HepG2 (cell line): ENCODE results near the gene GNG13. TPM values are rescaled to one million over a fixed set of nuclear protein-coding genes. Genes with fewer than 3 reads are reported as not detected.

Experiments
- ARNTL ChIP-seq: sonication (generic); formaldehyde crosslinking; IDR thresholded peaks from 2 replicates; pipeline ENCODE4 v1.4.0; 2020; ENCODE audit warnings: mild to moderate bottlenecking, missing genetic modification reagents
- KLF12 ChIP-seq: sonication (generic); formaldehyde crosslinking; IDR thresholded peaks from 2 replicates; pipeline ENCODE4 v1.4.0; 2020; ENCODE audit warnings: missing genetic modification reagents, borderline replicate concordance
- MATR3 ChIP-seq: sonication (generic); formaldehyde crosslinking; IDR thresholded peaks from 2 replicates; pipeline ENCODE4 v1.4.0; 2020; ENCODE audit warnings: missing genetic modification reagents
- NFE2L2 ChIP-seq: fragments of 150-350 bp; IDR thresholded peaks from 2 replicates; pipeline ENCODE4 v1.6.1; 2014; ENCODE audit warnings: low read length
- NR2C2 ChIP-seq: sonication (generic); formaldehyde crosslinking; IDR thresholded peaks from 2 replicates; pipeline ENCODE4 v1.4.0; 2020; ENCODE audit warnings: missing genetic modification reagents, mild to moderate bottlenecking, moderate library complexity, borderline replicate concordance
- PTBP1 ChIP-seq: fragments of 200-400 bp; formaldehyde crosslinking; IDR thresholded peaks from 2 replicates; pipeline ENCODE4 v1.6.1; 2018; ENCODE audit warnings: low read length, low read depth; ENCODE audit not compliant: poor library complexity, severe bottlenecking
- TEAD3 ChIP-seq: optimal IDR thresholded peaks from 2 replicates; pipeline ENCODE3; 2016; ENCODE audit warnings: borderline replicate concordance
- ZBTB21 ChIP-seq: sonication (generic); formaldehyde crosslinking; IDR thresholded peaks from 2 replicates; pipeline ENCODE4 v1.4.0; 2020; ENCODE audit warnings: missing genetic modification reagents
- ZFP62 ChIP-seq: sonication (generic); formaldehyde crosslinking; IDR thresholded peaks from 2 replicates; pipeline ENCODE4 v1.4.0; 2020; ENCODE audit warnings: missing genetic modification reagents
- ZNF230 ChIP-seq: sonication (generic); formaldehyde crosslinking; IDR thresholded peaks from 2 replicates; pipeline ENCODE4 v1.4.0; 2020; ENCODE audit warnings: mild to moderate bottlenecking, missing genetic modification reagents
- ZNF24 ChIP-seq: fragments of 450-650 bp; IDR thresholded peaks from 2 replicates; pipeline ENCODE4 v1.6.1; 2017; ENCODE audit warnings: antibody characterized with exemption, mild to moderate bottlenecking
- ZNF749 ChIP-seq: sonication (generic); formaldehyde crosslinking; IDR thresholded peaks from 2 replicates; pipeline ENCODE4 v1.8.0; 2022; ENCODE audit warnings: mild to moderate bottlenecking, missing genetic modification reagents, moderate library complexity, borderline replicate concordance
- ZNF788 ChIP-seq: sonication (generic); formaldehyde crosslinking; IDR thresholded peaks from 2 replicates; pipeline ENCODE4 v1.5.0; 2020; ENCODE audit warnings: mild to moderate bottlenecking, missing genetic modification reagents, borderline replicate concordance
- ZNF839 ChIP-seq: sonication (generic); formaldehyde crosslinking; IDR thresholded peaks from 2 replicates; pipeline ENCODE4 v1.4.0; 2020; ENCODE audit warnings: missing genetic modification reagents, mild to moderate bottlenecking, borderline replicate concordance
- ZSCAN9 ChIP-seq: IDR thresholded peaks from 2 replicates; pipeline ENCODE4 v1.6.1; 2016; ENCODE audit warnings: borderline replicate concordance
- polyA plus RNA-seq, 8 experiments: library from polyadenylated mRNA; depleted of rRNA in 3 of 8; stranded (reverse) in 7 of 8; unstranded in 1 of 8; fragments of >200 nt; fragmentation: Illumina TruSeq in 4 of 8; extraction: Trizol in 4 of 8; gene quantifications; 2 replicates each; pipeline versions ENCODE4 v1.2.1 to v1.2.3, GENCODE V29; 2011 to 2016; ENCODE audit warnings: low read depth in 4 of 8, missing spikeins in 1 of 8, mixed read lengths in 1 of 8; ENCODE audit not compliant: insufficient read depth in 1 of 8
- total RNA-seq, 5 experiments: library from RNA; depleted of rRNA; stranded (reverse); fragments of >200 nt; fragmentation: Illumina TruSeq; extraction: Trizol; gene quantifications; 2 replicates each; pipeline ENCODE4 v1.2.3, GENCODE V29; 2016; ENCODE audit warnings: low read depth in 1 of 5
- TF ChIP-seq, protein P1 (sequence below): sonication (generic); formaldehyde crosslinking; IDR thresholded peaks from 2 replicates; pipeline ENCODE4 v1.5.1; 2020; ENCODE audit warnings: missing genetic modification reagents, mild to moderate bottlenecking, borderline replicate concordance
- TF ChIP-seq, protein P2 (sequence below): sonication (generic); formaldehyde crosslinking; IDR thresholded peaks from 2 replicates; pipeline ENCODE4 v1.4.0; 2020; ENCODE audit warnings: mild to moderate bottlenecking, missing genetic modification reagents
- TF ChIP-seq, protein P3 (sequence below): sonication (generic); formaldehyde crosslinking; conservative IDR thresholded peaks from 2 replicates; pipeline ENCODE4 v1.4.0; 2020; ENCODE audit warnings: missing genetic modification reagents
- TF ChIP-seq, protein P4 (sequence below): sonication (generic); formaldehyde crosslinking; IDR thresholded peaks from 2 replicates; pipeline ENCODE4 v1.5.0; 2020; ENCODE audit warnings: mild to moderate bottlenecking, missing genetic modification reagents
- TF ChIP-seq, protein P5 (sequence below): sonication (generic); formaldehyde crosslinking; IDR thresholded peaks from 2 replicates; pipeline ENCODE4 v1.8.0; 2023; ENCODE audit warnings: mild to moderate bottlenecking, missing genetic modification reagents

Gene GNG13
- total and polyA plus RNA-seq, 2 of the 13 experiments (the other 11 are each of a cell fraction or from before 2014, with no cell fraction given) = not detected

DNA sequence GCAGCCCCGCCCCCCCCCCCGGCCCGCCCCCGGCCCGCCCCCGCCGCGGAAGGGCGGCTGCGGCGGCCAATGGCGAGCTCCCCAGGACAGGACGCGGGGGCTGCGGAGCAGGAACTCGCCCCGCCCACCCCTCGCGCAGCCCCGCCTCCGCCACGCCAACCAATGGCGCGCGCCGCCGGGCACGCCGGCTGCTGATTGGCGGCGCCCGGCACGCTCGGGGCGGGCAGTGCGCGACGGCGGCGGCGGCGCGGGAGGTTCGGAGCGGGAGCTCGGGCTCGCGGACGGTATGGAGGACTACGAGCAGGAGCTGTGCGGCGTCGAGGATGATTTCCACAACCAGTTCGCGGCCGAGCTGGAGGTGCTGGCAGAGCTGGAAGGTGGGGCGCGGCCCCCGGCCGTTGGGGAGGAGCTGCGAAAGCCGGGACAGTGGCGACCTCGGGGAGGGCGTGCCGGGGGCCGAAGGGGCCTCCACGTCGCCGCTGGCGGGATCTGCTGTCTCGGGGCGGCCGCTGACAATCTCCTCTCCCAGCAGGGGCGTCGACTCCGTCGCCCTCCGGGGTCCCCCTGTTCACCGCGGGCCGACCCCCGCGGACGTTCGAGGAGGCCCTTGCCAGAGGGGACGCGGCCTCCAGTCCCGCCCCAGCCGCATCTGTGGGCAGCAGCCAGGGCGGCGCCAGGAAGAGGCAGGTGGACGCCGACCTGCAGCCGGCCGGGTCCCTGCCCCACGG is 12.0 kb downstream of the GNG13 start, which contains the start of gene CHTF18 (continued):
- no peak for TF ChIP-seq ZSCAN9 (CRISPR knock-in tag)
- TF ChIP-seq KLF12 (CRISPR knock-in tag) = no peak
- TF ChIP-seq, protein P1, sequence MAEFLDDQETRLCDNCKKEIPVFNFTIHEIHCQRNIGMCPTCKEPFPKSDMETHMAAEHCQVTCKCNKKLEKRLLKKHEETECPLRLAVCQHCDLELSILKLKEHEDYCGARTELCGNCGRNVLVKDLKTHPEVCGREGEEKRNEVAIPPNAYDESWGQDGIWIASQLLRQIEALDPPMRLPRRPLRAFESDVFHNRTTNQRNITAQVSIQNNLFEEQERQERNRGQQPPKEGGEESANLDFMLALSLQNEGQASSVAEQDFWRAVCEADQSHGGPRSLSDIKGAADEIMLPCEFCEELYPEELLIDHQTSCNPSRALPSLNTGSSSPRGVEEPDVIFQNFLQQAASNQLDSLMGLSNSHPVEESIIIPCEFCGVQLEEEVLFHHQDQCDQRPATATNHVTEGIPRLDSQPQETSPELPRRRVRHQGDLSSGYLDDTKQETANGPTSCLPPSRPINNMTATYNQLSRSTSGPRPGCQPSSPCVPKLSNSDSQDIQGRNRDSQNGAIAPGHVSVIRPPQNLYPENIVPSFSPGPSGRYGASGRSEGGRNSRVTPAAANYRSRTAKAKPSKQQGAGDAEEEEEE (CRISPR knock-in tag) = no peak
- no peak for TF ChIP-seq ZBTB21 (CRISPR knock-in tag)
- TF ChIP-seq MATR3 (CRISPR knock-in tag) = no peak
- no peak for TF ChIP-seq ZNF839 (CRISPR knock-in tag)
- TF ChIP-seq PTBP1 = no peak
- TF ChIP-seq, protein P2, sequence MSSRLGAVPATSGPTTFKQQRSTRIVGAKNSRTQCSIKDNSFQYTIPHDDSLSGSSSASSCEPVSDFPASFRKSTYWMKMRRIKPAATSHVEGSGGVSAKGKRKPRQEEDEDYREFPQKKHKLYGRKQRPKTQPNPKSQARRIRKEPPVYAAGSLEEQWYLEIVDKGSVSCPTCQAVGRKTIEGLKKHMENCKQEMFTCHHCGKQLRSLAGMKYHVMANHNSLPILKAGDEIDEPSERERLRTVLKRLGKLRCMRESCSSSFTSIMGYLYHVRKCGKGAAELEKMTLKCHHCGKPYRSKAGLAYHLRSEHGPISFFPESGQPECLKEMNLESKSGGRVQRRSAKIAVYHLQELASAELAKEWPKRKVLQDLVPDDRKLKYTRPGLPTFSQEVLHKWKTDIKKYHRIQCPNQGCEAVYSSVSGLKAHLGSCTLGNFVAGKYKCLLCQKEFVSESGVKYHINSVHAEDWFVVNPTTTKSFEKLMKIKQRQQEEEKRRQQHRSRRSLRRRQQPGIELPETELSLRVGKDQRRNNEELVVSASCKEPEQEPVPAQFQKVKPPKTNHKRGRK (CRISPR knock-in tag) = no peak
- TF ChIP-seq, protein P3, sequence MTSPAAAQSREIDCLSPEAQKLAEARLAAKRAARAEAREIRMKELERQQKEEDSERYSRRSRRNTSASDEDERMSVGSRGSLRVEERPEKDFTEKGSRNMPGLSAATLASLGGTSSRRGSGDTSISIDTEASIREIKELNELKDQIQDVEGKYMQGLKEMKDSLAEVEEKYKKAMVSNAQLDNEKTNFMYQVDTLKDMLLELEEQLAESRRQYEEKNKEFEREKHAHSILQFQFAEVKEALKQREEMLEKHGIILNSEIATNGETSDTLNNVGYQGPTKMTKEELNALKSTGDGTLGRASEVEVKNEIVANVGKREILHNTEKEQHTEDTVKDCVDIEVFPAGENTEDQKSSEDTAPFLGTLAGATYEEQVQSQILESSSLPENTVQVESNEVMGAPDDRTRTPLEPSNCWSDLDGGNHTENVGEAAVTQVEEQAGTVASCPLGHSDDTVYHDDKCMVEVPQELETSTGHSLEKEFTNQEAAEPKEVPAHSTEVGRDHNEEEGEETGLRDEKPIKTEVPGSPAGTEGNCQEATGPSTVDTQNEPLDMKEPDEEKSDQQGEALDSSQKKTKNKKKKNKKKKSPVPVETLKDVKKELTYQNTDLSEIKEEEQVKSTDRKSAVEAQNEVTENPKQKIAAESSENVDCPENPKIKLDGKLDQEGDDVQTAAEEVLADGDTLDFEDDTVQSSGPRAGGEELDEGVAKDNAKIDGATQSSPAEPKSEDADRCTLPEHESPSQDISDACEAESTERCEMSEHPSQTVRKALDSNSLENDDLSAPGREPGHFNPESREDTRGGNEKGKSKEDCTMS (CRISPR knock-in tag) = no peak
- TF ChIP-seq ZFP62 (CRISPR knock-in tag) = no peak
- TF ChIP-seq, protein P4, sequence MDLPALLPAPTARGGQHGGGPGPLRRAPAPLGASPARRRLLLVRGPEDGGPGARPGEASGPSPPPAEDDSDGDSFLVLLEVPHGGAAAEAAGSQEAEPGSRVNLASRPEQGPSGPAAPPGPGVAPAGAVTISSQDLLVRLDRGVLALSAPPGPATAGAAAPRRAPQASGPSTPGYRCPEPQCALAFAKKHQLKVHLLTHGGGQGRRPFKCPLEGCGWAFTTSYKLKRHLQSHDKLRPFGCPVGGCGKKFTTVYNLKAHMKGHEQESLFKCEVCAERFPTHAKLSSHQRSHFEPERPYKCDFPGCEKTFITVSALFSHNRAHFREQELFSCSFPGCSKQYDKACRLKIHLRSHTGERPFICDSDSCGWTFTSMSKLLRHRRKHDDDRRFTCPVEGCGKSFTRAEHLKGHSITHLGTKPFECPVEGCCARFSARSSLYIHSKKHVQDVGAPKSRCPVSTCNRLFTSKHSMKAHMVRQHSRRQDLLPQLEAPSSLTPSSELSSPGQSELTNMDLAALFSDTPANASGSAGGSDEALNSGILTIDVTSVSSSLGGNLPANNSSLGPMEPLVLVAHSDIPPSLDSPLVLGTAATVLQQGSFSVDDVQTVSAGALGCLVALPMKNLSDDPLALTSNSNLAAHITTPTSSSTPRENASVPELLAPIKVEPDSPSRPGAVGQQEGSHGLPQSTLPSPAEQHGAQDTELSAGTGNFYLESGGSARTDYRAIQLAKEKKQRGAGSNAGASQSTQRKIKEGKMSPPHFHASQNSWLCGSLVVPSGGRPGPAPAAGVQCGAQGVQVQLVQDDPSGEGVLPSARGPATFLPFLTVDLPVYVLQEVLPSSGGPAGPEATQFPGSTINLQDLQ = peak; percentile 41; the same call in 1 of the 2 replicates
- TF ChIP-seq ZNF24 = no peak
- TF ChIP-seq NR2C2 (CRISPR knock-in tag) = 0 out of 2 replicates have a peak, but pooled peaks have one; percentile 23
- TF ChIP-seq, protein P5, sequence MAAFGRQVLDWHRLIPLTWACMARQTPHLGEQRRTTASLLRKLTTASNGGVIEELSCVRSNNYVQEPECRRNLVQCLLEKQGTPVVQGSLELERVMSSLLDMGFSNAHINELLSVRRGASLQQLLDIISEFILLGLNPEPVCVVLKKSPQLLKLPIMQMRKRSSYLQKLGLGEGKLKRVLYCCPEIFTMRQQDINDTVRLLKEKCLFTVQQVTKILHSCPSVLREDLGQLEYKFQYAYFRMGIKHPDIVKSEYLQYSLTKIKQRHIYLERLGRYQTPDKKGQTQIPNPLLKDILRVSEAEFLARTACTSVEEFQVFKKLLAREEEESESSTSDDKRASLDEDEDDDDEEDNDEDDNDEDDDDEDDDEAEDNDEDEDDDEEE (CRISPR knock-in tag) = no peak
- TF ChIP-seq ARNTL (CRISPR knock-in tag) = no peak
- TF ChIP-seq ZNF788 (CRISPR knock-in tag) = no peak
- no peak for TF ChIP-seq TEAD3 (CRISPR knock-in tag)
- TF ChIP-seq ZNF230 (CRISPR knock-in tag) = no peak
- TF ChIP-seq NFE2L2 = no peak
- TF ChIP-seq ZNF749 (CRISPR knock-in tag) = no peak
